HepG2 (cell line): ENCODE data around the gene COA3. TPM values are rescaled to one million over a fixed set of nuclear protein-coding genes. Genes with fewer than 3 reads are reported as not detected.

ENCODE experiments used
- ARID2 ChIP-seq: sonication (generic); formaldehyde crosslinking; IDR thresholded peaks from 2 replicates; pipeline ENCODE4 v1.8.1; 2022; ENCODE audit warnings: mild to moderate bottlenecking, missing genetic modification reagents, borderline replicate concordance
- CREB1 ChIP-seq, 2 experiments: fragments of 450-650 bp in 1 of 2; IDR thresholded peaks; 2 replicates each; pipeline ENCODE4 v1.6.1; 2016 to 2017; ENCODE audit warnings: control low read depth in 1 of 2, mild to moderate bottlenecking in 1 of 2, missing compliant biosample characterization in 1 of 2, missing genetic modification characterization in 1 of 2
- EP300 ChIP-seq, 3 experiments: sonication (generic) in 1 of 3; formaldehyde crosslinking in 1 of 3; IDR thresholded peaks; 2 replicates each; pipeline versions ENCODE4 v1.5.1 to v1.6.1; 2011 to 2020; ENCODE audit warnings: low read depth in 2 of 3, low read length in 2 of 3, borderline replicate concordance in 1 of 3, improper control_type of control experiment in 1 of 3, mild to moderate bottlenecking in 1 of 3, missing genetic modification reagents in 1 of 3, moderate library complexity in 1 of 3
- ETV5 ChIP-seq: IDR thresholded peaks from 2 replicates; pipeline ENCODE4 v1.6.1; 2018; ENCODE audit warnings: missing biosample characterization, missing genetic modification reagents, inconsistent platforms, borderline replicate concordance
- FOXK2 ChIP-seq: fragments of 450-650 bp; IDR thresholded peaks from 2 replicates; pipeline ENCODE4 v1.6.1; 2016
- HDAC1 ChIP-seq: sonication (generic); formaldehyde crosslinking; IDR thresholded peaks from 2 replicates; pipeline ENCODE4 v1.5.1; 2020; ENCODE audit warnings: mild to moderate bottlenecking, missing genetic modification reagents
- MEF2D ChIP-seq: sonication (generic); formaldehyde crosslinking; IDR thresholded peaks from 2 replicates; pipeline ENCODE4 v1.5.1; 2020; ENCODE audit warnings: mild to moderate bottlenecking, missing genetic modification reagents
- MIXL1 ChIP-seq: IDR thresholded peaks from 2 replicates; pipeline ENCODE4 v1.6.1; 2016
- NFYB ChIP-seq: sonication (generic); formaldehyde crosslinking; IDR thresholded peaks from 2 replicates; pipeline ENCODE4 v1.4.0; 2020; ENCODE audit warnings: missing genetic modification reagents
- POLR2A ChIP-seq, 2 experiments: IDR thresholded peaks; 2 replicates each; pipeline ENCODE4 v1.6.1; 2011; ENCODE audit warnings: low read depth in 2 of 2, low read length in 2 of 2, mild to moderate bottlenecking in 1 of 2, moderate library complexity in 1 of 2; ENCODE audit not compliant: insufficient read depth in 1 of 2
- SALL1 ChIP-seq: sonication (generic); formaldehyde crosslinking; IDR thresholded peaks from 2 replicates; pipeline ENCODE4 v1.8.0; 2022; ENCODE audit warnings: mild to moderate bottlenecking, missing genetic modification reagents
- SOX6 ChIP-seq, 2 experiments: fragments of 450-650 bp in 1 of 2; sonication (generic) in 1 of 2; formaldehyde crosslinking in 1 of 2; IDR thresholded peaks; 2 replicates each; pipeline versions ENCODE4 v1.4.0 to v1.6.1; 2017 to 2020; ENCODE audit warnings: antibody characterized with exemption in 1 of 2, mild to moderate bottlenecking in 1 of 2, missing genetic modification reagents in 1 of 2
- ZBTB20 ChIP-seq: sonication (generic); formaldehyde crosslinking; IDR thresholded peaks from 2 replicates; pipeline ENCODE4 v1.8.1; 2023; ENCODE audit warnings: missing genetic modification reagents, low read depth, mild to moderate bottlenecking, borderline replicate concordance
- ZFP90 ChIP-seq: sonication (generic); formaldehyde crosslinking; IDR thresholded peaks from 2 replicates; pipeline ENCODE4 v1.8.0; 2022; ENCODE audit warnings: missing genetic modification reagents, mild to moderate bottlenecking, inconsistent platforms, borderline replicate concordance
- ZNF496 ChIP-seq: sonication (generic); formaldehyde crosslinking; IDR thresholded peaks from 2 replicates; pipeline ENCODE4 v1.8.1; 2023; ENCODE audit warnings: mild to moderate bottlenecking, moderate library complexity, missing genetic modification reagents; ENCODE audit not compliant: insufficient replicate concordance
- ZNF552 ChIP-seq: sonication (generic); formaldehyde crosslinking; IDR thresholded peaks from 2 replicates; pipeline ENCODE4 v1.9.0; 2022; ENCODE audit warnings: missing genetic modification reagents, mild to moderate bottlenecking, borderline replicate concordance
- ZNF639 ChIP-seq: conservative IDR thresholded peaks from 2 replicates; pipeline ENCODE4 v1.6.1; 2018; ENCODE audit warnings: missing genetic modification reagents
- polyA plus RNA-seq, 8 experiments: library from polyadenylated mRNA; depleted of rRNA in 3 of 8; stranded (reverse) in 7 of 8; unstranded in 1 of 8; fragments of >200 nt; fragmentation: Illumina TruSeq in 4 of 8; extraction: Trizol in 4 of 8; gene quantifications; 2 replicates each; pipeline versions ENCODE4 v1.2.1 to v1.2.3, GENCODE V29; 2011 to 2016; ENCODE audit warnings: low read depth in 4 of 8, missing spikeins in 1 of 8, mixed read lengths in 1 of 8; ENCODE audit not compliant: insufficient read depth in 1 of 8
- total RNA-seq, 5 experiments: library from RNA; depleted of rRNA; stranded (reverse); fragments of >200 nt; fragmentation: Illumina TruSeq; extraction: Trizol; gene quantifications; 2 replicates each; pipeline ENCODE4 v1.2.3, GENCODE V29; 2016; ENCODE audit warnings: low read depth in 1 of 5
- TF ChIP-seq, protein P1 (sequence below): sonication (generic); formaldehyde crosslinking; IDR thresholded peaks from 2 replicates; pipeline ENCODE4 v1.4.0; 2020; ENCODE audit warnings: missing genetic modification reagents, mild to moderate bottlenecking, borderline replicate concordance
- TF ChIP-seq, protein P2 (sequence below): IDR thresholded peaks from 2 replicates; pipeline ENCODE4 v1.6.1; 2016; ENCODE audit warnings: low read depth
- TF ChIP-seq, protein P3 (sequence below), 2 experiments: sonication (generic) in 1 of 2; formaldehyde crosslinking in 1 of 2; IDR thresholded peaks; 2 replicates each; pipeline versions ENCODE4 v1.4.0 to v1.6.1; 2016 to 2020; ENCODE audit warnings: borderline replicate concordance in 1 of 2, low read depth in 1 of 2, mild to moderate bottlenecking in 1 of 2, missing genetic modification reagents in 1 of 2

COA3 gene
- total and polyA plus RNA-seq, 2 of the 13 experiments (the other 11 are each of a cell fraction or from before 2014, with no cell fraction given), result 133 to 202 TPM

GRCh38 chr17:42791948-42792347 lies 6.6 kb downstream of the COA3 start (continued):
- TF ChIP-seq, protein P1, sequence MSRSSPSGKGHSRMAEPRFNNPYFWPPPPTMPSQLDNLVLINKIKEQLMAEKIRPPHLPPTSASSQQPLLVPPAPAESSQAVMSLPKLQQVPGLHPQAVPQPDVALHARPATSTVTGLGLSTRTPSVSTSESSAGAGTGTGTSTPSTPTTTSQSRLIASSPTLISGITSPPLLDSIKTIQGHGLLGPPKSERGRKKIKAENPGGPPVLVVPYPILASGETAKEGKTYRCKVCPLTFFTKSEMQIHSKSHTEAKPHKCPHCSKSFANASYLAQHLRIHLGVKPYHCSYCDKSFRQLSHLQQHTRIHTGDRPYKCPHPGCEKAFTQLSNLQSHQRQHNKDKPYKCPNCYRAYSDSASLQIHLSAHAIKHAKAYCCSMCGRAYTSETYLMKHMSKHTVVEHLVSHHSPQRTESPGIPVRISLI (CRISPR knock-in tag), result peak; percentile 73; the same call in 1 of the 2 replicates
- TF ChIP-seq FOXK2 (peak; percentile 52; the same call in 1 of the 2 replicates), ZBTB20 (CRISPR knock-in tag) (peak; percentile 19; the same call in 1 of the 2 replicates), ZNF639 (CRISPR knock-in tag) (no peak), MEF2D (CRISPR knock-in tag) (peak; percentile 50; the same call in 1 of the 2 replicates), POLR2A (IDR thresholded peaks at IDR 0.05; ENCODE audit: insufficient read depth in 1 of 2, low read depth in 2 of 2, low read length in 2 of 2) (no peak), ARID2 (CRISPR knock-in tag) (no peak), SOX6 (IDR thresholded peaks at IDR 0.05) (no peak), SOX6 (CRISPR knock-in tag; IDR thresholded peaks at IDR 0.05) (peak; percentile 44; the same call in 1 of the 2 replicates), MIXL1 (CRISPR knock-in tag) (peak; percentile 87), ZFP90 (CRISPR knock-in tag) (no peak), ETV5 (CRISPR knock-in tag) (peak; percentile 22; the same call in 1 of the 2 replicates), NFYB (no peak), SALL1 (CRISPR knock-in tag) (peak; percentile 33; the same call in 1 of the 2 replicates), CREB1 (IDR thresholded peaks at IDR 0.05) (no peak), CREB1 (CRISPR knock-in tag; IDR thresholded peaks at IDR 0.05) (peak; percentile 43), EP300 (IDR thresholded peaks at IDR 0.05; ENCODE audit: low read depth in 2 of 2, low read length in 2 of 2) (peak in 1 of 2 experiments; percentile 80; a peak in 2 of 4 replicates), EP300 (CRISPR knock-in tag; IDR thresholded peaks at IDR 0.05; ENCODE audit: borderline replicate concordance) (no peak), HDAC1 (CRISPR knock-in tag) (peak; percentile 58; the same call in 1 of the 2 replicates), ZNF552 (CRISPR knock-in tag) (no peak), ZNF496 (CRISPR knock-in tag) (no peak)
- TF ChIP-seq, protein P2, sequence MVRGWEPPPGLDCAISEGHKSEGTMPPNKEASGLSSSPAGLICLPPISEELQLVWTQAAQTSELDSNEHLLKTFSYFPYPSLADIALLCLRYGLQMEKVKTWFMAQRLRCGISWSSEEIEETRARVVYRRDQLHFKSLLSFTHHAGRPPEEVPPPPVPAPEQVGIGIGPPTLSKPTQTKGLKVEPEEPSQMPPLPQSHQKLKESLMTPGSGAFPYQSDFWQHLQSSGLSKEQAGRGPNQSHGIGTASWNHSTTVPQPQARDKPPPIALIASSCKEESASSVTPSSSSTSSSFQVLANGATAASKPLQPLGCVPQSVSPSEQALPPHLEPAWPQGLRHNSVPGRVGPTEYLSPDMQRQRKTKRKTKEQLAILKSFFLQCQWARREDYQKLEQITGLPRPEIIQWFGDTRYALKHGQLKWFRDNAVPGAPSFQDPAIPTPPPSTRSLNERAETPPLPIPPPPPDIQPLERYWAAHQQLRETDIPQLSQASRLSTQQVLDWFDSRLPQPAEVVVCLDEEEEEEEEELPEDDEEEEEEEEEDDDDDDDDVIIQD (CRISPR knock-in tag), result peak; percentile 18; the same call in 1 of the 2 replicates
- TF ChIP-seq, protein P3, sequence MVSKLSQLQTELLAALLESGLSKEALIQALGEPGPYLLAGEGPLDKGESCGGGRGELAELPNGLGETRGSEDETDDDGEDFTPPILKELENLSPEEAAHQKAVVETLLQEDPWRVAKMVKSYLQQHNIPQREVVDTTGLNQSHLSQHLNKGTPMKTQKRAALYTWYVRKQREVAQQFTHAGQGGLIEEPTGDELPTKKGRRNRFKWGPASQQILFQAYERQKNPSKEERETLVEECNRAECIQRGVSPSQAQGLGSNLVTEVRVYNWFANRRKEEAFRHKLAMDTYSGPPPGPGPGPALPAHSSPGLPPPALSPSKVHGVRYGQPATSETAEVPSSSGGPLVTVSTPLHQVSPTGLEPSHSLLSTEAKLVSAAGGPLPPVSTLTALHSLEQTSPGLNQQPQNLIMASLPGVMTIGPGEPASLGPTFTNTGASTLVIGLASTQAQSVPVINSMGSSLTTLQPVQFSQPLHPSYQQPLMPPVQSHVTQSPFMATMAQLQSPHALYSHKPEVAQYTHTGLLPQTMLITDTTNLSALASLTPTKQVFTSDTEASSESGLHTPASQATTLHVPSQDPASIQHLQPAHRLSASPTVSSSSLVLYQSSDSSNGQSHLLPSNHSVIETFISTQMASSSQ (IDR thresholded peaks at IDR 0.05; ENCODE audit: low read depth), result 0 out of 2 replicates have a peak, but pooled peaks have one; percentile 20
- TF ChIP-seq, protein P3 (CRISPR knock-in tag; IDR thresholded peaks at IDR 0.05; ENCODE audit: borderline replicate concordance), result no peak
